H1 (cell line): Measurements from ENCODE around the gene CSNK2B. TPM values are rescaled to one million over a fixed set of nuclear protein-coding genes. Genes with fewer than 3 reads are reported as not detected.
A peak's percentile ranks its signal among the peaks of the same experiment; 100 is the strongest.

ENCODE experiments used
- ASH2L ChIP-seq: fragments of 200-600, 300-600 bp; sonication (generic); IDR thresholded peaks from one replicate; pipeline ENCODE4 v1.7.1; 2017; ENCODE audit warnings: low read length
- CREB1 ChIP-seq: IDR thresholded peaks from 2 replicates; pipeline ENCODE4 v1.6.1; 2012; ENCODE audit warnings: inconsistent platforms
- CTBP2 ChIP-seq: IDR thresholded peaks from 2 replicates; pipeline ENCODE4 v1.7.0; 2011; ENCODE audit warnings: borderline replicate concordance, mild to moderate bottlenecking, moderate library complexity, mixed read lengths, low read length; ENCODE audit not compliant: insufficient read depth, insufficient read length
- EZH2 ChIP-seq: fragments of 200-600 bp; sonication (generic); IDR thresholded peaks from 2 replicates; pipeline ENCODE4 v1.7.1; 2012; ENCODE audit warnings: low read depth, mild to moderate bottlenecking, moderate library complexity, low read length, inconsistent platforms; ENCODE audit not compliant: severe bottlenecking
- GABPA ChIP-seq: IDR thresholded peaks from 2 replicates; pipeline ENCODE4 v1.6.1; 2011; ENCODE audit warnings: mild to moderate bottlenecking, low read length, moderate library complexity, borderline replicate concordance; ENCODE audit not compliant: insufficient read depth
- HDAC2 ChIP-seq, 2 experiments: fragments of 300-600 bp in 1 of 2; sonication (generic) in 1 of 2; IDR thresholded peaks; 2 replicates each; pipeline ENCODE4 v1.6.1; 2011 to 2012; ENCODE audit warnings: low read depth in 2 of 2, low read length in 2 of 2, mild to moderate bottlenecking in 2 of 2, moderate library complexity in 2 of 2, borderline replicate concordance in 1 of 2, inconsistent platforms in 1 of 2
- JUND ChIP-seq: IDR thresholded peaks from 2 replicates; pipeline ENCODE4 v1.6.1; 2011; ENCODE audit warnings: mild to moderate bottlenecking, improper control_type of control experiment, low read length
- KDM1A ChIP-seq: fragments of 200-600, 300-600 bp; sonication (generic); IDR thresholded peaks from 2 replicates; pipeline ENCODE4 v1.7.1; 2016; ENCODE audit warnings: mild to moderate bottlenecking, low read length, borderline replicate concordance
- KDM5A ChIP-seq: fragments of 200-600 bp; IDR thresholded peaks from 2 replicates; pipeline ENCODE4 v1.7.1; 2012; ENCODE audit warnings: mild to moderate bottlenecking, low read length, inconsistent platforms, mixed read lengths
- MAFK ChIP-seq: IDR thresholded peaks from 2 replicates; pipeline ENCODE4 v1.6.1; 2012; ENCODE audit warnings: low read depth, mild to moderate bottlenecking, improper control_type of control experiment, low read length
- MAX ChIP-seq: IDR thresholded peaks from 2 replicates; pipeline ENCODE4 v1.6.1; 2012; ENCODE audit warnings: inconsistent platforms
- NRF1 ChIP-seq: IDR thresholded peaks from 2 replicates; pipeline ENCODE4 v1.6.1; 2011; ENCODE audit warnings: mild to moderate bottlenecking, low read depth, low read length, improper control_type of control experiment
- POU5F1 ChIP-seq: IDR thresholded peaks from 2 replicates; pipeline ENCODE4 v1.6.1; 2011; ENCODE audit warnings: low read depth, mild to moderate bottlenecking, low read length, moderate library complexity
- RAD21 ChIP-seq, 2 experiments: IDR thresholded peaks in 1 of 2; conservative IDR thresholded peaks in 1 of 2; 2 replicates each; pipeline ENCODE4 v1.6.1; 2011; ENCODE audit warnings: low read depth in 2 of 2, low read length in 2 of 2, improper control_type of control experiment in 1 of 2, inconsistent platforms in 1 of 2, mild to moderate bottlenecking in 1 of 2, moderate library complexity in 1 of 2
- RNF2 ChIP-seq: fragments of 200-900, 300-1000 bp; sonication (generic); IDR thresholded peaks from 2 replicates; pipeline ENCODE4 v1.7.1; 2016; ENCODE audit warnings: borderline replicate concordance, low read depth, mild to moderate bottlenecking, antibody characterized with exemption, low read length; ENCODE audit not compliant: poor library complexity, severe bottlenecking; ENCODE audit errors: missing control alignments
- SAP30 ChIP-seq: fragments of 300-600 bp; sonication (generic); IDR thresholded peaks from 2 replicates; pipeline ENCODE4 v1.7.1; 2012; ENCODE audit warnings: low read length, moderate library complexity, mild to moderate bottlenecking, inconsistent platforms; ENCODE audit not compliant: insufficient read depth, insufficient replicate concordance
- SIN3A ChIP-seq, 2 experiments: IDR thresholded peaks in 1 of 2; conservative IDR thresholded peaks in 1 of 2; 2 replicates each; pipeline ENCODE4 v1.6.1; 2011 to 2012; ENCODE audit warnings: low read length in 2 of 2, improper control_type of control experiment in 1 of 2, low read depth in 1 of 2, mild to moderate bottlenecking in 1 of 2
- TBP ChIP-seq: IDR thresholded peaks from 2 replicates; pipeline ENCODE4 v1.6.1; 2011; ENCODE audit warnings: low read depth, low read length, improper control_type of control experiment
- TCF12 ChIP-seq: IDR thresholded peaks from 2 replicates; pipeline ENCODE4 v1.6.1; 2011; ENCODE audit warnings: low read depth, mild to moderate bottlenecking, low read length
- TEAD4 ChIP-seq: IDR thresholded peaks from 2 replicates; pipeline ENCODE4 v1.6.1; 2012; ENCODE audit warnings: low read depth, low read length, inconsistent platforms, mixed read lengths
- USF2 ChIP-seq: IDR thresholded peaks from 2 replicates; pipeline ENCODE4 v1.6.1; 2011; ENCODE audit warnings: low read length, improper control_type of control experiment
- YY1 ChIP-seq: IDR thresholded peaks from 2 replicates; pipeline ENCODE4 v1.6.1; 2011; ENCODE audit warnings: low read depth, mild to moderate bottlenecking, low read length
- polyA plus RNA-seq, 7 experiments: library from polyadenylated mRNA; depleted of rRNA in 3 of 7; stranded (reverse) in 5 of 7; unstranded in 2 of 7; fragments of >200 nt in 5 of 7; fragments of 200-250 nt in 2 of 7; gene quantifications; 1 replicate in 5 of 7; 2 replicates in 1 of 7; 4 replicates in 1 of 7; pipeline versions ENCODE4 v1.2.1 to v1.2.3, GENCODE V29; 2011 to 2013; ENCODE audit warnings: missing spikeins in 2 of 7, mixed read lengths in 2 of 7
- total RNA-seq: library from RNA; stranded (reverse); fragmentation: NEBNext Ultra II Directional; extraction: Animal tissue kit (Norgen Biotek cat#: 25700); gene quantifications from 2 replicates; pipeline ENCODE4 v1.2.1, GENCODE V29; 2021

Gene CSNK2B
- total and polyA plus RNA-seq, 2 of the 8 experiments (the other 6 are each of a cell fraction or from before 2014, with no cell fraction given), result 169 to 208 TPM

GRCh38 chr6:31681135-31681671 is 15.3 kb downstream of the CSNK2B start (continued):
- TF ChIP-seq USF2 (no peak), ASH2L (peak; percentile 71), RNF2 (no peak), RAD21 (IDR thresholded peaks at IDR 0.05 in 1 of 2, conservative IDR thresholded peaks at IDR 0.05 in 1 of 2; ENCODE audit: low read depth in 2 of 2, low read length in 2 of 2) (no peak; a peak in 1 of 4 replicates), GABPA (no peak), TBP (no peak; the same call in 1 of the 2 replicates), POU5F1 (no peak), KDM5A (no peak), CTBP2 (no peak), CREB1 (no peak), TEAD4 (no peak), EZH2 (peak; percentile 52), KDM1A (no peak), YY1 (no peak), SAP30 (no peak), TCF12 (no peak), SIN3A (conservative IDR thresholded peaks at IDR 0.05 in 1 of 2, IDR thresholded peaks at IDR 0.05 in 1 of 2; ENCODE audit: low read depth in 1 of 2, low read length in 2 of 2) (no peak; a peak in 1 of 4 replicates), MAX (no peak), JUND (no peak), HDAC2 (IDR thresholded peaks at IDR 0.05; ENCODE audit: borderline replicate concordance in 1 of 2, low read depth in 2 of 2, low read length in 2 of 2) (0 out of 4 replicates have a peak, but pooled peaks of 1 of the 2 experiments have one; percentile 20), NRF1 (no peak), MAFK (no peak)
